Spinal cord (tissue), 10 donors: Measurements from ENCODE around the gene SLIT1. TPM values are rescaled to one million over a fixed set of nuclear protein-coding genes. Genes with fewer than 3 reads are reported as not detected.

Experiments used
- DNase-seq, 6 donors: peaks; one replicate each; pipeline versions ENCODE4 v3.0.0 to v3.0.0-alpha.2; 2013 to 2015; ENCODE audit warnings: low spot score in 6 of 6, low read depth in 4 of 6
- H3K27ac ChIP-seq: one replicate; pipeline ENCODE4 v1.5.1; 2013; ENCODE audit warnings: low read depth, low read length, control low read depth
- H3K27me3 ChIP-seq: one replicate; pipeline ENCODE4 v1.6.1; 2013; ENCODE audit warnings: low read length; ENCODE audit not compliant: control insufficient read depth, insufficient read depth
- H3K36me3 ChIP-seq: one replicate; pipeline ENCODE4 v1.6.1; 2013; ENCODE audit warnings: low read length; ENCODE audit not compliant: control insufficient read depth, insufficient read depth
- H3K4me1 ChIP-seq: one replicate; pipeline ENCODE4 v1.6.1; 2013; ENCODE audit warnings: low read length; ENCODE audit not compliant: control insufficient read depth, insufficient read depth
- H3K4me3 ChIP-seq: one replicate; pipeline ENCODE4 v1.5.1; 2013; ENCODE audit warnings: low read depth, low read length, control low read depth
- H3K9me3 ChIP-seq: one replicate; pipeline ENCODE4 v1.6.1; 2013; ENCODE audit warnings: low read length; ENCODE audit not compliant: control insufficient read depth, insufficient read depth
- WGBS: methylation state at CpG from one replicate; pipeline ENCODE4 v1.1.5; 2013; ENCODE audit warnings: missing lambda C conversion rate; ENCODE audit not compliant: insufficient coverage; 5-methylcytosine and 5-hydroxymethylcytosine counted together
- polyA plus RNA-seq, 2 donors: library from polyadenylated mRNA; unstranded; fragments of 120-200 nt; gene quantifications; one replicate each; pipeline ENCODE4 v1.2.1, GENCODE V29; 2013; ENCODE audit not compliant: insufficient read length in 2 of 2
- total RNA-seq, 2 donors: library from RNA; depleted of rRNA in 1 of 2; stranded (reverse); fragments of 120-200 nt in 1 of 2; fragments of >200 nt in 1 of 2; gene quantifications; one replicate each; pipeline versions ENCODE4 v1.2.3 to v1.2.4, GENCODE V29; 2013 to 2014
- donor health status: healthy.

The SLIT1 gene
- total and polyA plus RNA-seq, 4 donors, result 23.1 to 237 (median 122) TPM

DNA sequence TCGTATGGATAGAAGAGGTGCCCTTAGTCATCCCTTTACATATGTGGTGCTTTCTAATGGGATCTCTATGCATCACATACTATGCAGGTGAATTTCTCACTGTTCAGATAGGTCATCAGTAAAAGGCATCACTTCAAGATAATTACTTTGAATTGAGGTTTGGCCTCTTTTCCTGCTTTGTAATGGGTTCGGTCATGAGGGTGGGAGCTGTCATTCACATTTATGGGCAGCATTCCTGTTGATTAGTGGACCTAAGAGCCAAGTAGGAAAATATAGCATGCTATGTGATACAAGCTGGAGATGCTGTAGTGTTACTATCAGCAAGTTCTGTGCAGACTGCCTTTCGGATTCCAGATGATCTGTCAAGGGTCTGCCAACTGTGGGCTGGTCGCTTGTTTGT lies 197.3 kb downstream of the SLIT1 start:
- Histone ChIP-seq H3K27ac (no peak overlapping the region), H3K4me3 (no peak overlapping the region), H3K9me3 (no peaks in the 10 kb centered on the region), H3K27me3 (no peaks in the 10 kb centered on the region), H3K4me1 (peaks cover 8% of the 10 kb centered on the region), H3K36me3 (no peaks in the 10 kb centered on the region)
- WGBS, result 97% methylated on average over 3 of the region's 4 CpGs
- no peak for DNase-seq

GRCh38 chr10:96987842-96988175 lies 197.9 kb downstream of the SLIT1 start:
- Histone ChIP-seq H3K27ac (no peak overlapping the region), H3K4me3 (no peak overlapping the region), H3K4me1 (peaks cover 8% of the 10 kb centered on the region), H3K36me3 (no peaks in the 10 kb centered on the region), H3K27me3 (no peaks in the 10 kb centered on the region), H3K9me3 (no peaks in the 10 kb centered on the region)
- no peak for DNase-seq
- 93% methylated on average over 2 of the region's 3 CpGs for WGBS

GRCh38 chr10:96987141-96987841 lies 198.5 kb downstream of the SLIT1 start:
- Histone ChIP-seq H3K27me3 (no peaks in the 10 kb centered on the region), H3K9me3 (no peaks in the 10 kb centered on the region), H3K36me3 (peaks cover 3% of the 10 kb centered on the region), H3K27ac (no peak overlapping the region), H3K4me3 (no peak overlapping the region), H3K4me1 (peaks cover 8% of the 10 kb centered on the region)
- WGBS, result 100% methylated on average over 1 of the region's 2 CpGs
- DNase-seq, result no peak

GRCh38 chr10:96986200-96986856 lies 199.4 kb downstream of the SLIT1 start:
- Histone ChIP-seq H3K4me3 (no peak overlapping the region), H3K4me1 (peaks cover 8% of the 10 kb centered on the region), H3K9me3 (no peaks in the 10 kb centered on the region), H3K27me3 (no peaks in the 10 kb centered on the region), H3K36me3 (peaks cover 12% of the 10 kb centered on the region), H3K27ac (no peak overlapping the region)
- no peak for DNase-seq
- 87% methylated on average over 4 of the region's 6 CpGs for WGBS

DNA sequence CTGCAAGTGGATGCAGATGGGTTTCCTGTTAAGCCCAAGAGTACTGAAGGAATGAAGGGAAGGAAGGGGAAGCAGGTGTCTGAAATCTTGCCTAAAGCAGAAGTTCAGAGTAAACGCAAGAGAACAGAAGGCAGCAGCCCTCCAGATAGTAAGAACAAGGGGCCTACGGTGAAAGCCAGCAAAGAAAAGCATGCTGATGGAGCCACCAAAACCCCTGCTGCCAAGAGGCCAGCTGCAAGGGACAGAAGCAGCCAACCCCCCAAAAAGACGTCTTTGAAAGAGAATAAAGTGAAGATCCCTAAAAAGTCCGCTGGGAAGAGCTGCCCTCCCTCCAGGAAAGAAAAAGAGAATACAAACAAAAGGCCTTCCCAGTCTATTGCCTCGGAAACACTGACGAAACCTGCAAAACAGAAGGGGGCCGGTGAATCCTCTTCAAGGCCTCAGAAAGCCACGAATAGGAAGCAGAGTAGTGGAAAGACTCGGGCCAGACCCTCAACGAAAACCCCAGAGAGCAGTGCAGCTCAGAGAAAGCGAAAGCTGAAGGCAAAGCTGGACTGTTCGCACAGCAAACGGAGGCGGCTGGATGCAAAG lies 201.1 kb downstream of the SLIT1 start:
- Histone ChIP-seq H3K36me3 (peaks cover 12% of the 10 kb centered on the region), H3K4me1 (peaks cover 8% of the 10 kb centered on the region), H3K27ac (peak overlapping the region; percentile 78), H3K9me3 (no peaks in the 10 kb centered on the region), H3K27me3 (no peaks in the 10 kb centered on the region), H3K4me3 (no peak overlapping the region)
- 15% methylated on average over 9 of the region's 14 CpGs for WGBS
- peak in 4 of 6 donors; percentile 29 to 65 (median 54) for DNase-seq

DNA sequence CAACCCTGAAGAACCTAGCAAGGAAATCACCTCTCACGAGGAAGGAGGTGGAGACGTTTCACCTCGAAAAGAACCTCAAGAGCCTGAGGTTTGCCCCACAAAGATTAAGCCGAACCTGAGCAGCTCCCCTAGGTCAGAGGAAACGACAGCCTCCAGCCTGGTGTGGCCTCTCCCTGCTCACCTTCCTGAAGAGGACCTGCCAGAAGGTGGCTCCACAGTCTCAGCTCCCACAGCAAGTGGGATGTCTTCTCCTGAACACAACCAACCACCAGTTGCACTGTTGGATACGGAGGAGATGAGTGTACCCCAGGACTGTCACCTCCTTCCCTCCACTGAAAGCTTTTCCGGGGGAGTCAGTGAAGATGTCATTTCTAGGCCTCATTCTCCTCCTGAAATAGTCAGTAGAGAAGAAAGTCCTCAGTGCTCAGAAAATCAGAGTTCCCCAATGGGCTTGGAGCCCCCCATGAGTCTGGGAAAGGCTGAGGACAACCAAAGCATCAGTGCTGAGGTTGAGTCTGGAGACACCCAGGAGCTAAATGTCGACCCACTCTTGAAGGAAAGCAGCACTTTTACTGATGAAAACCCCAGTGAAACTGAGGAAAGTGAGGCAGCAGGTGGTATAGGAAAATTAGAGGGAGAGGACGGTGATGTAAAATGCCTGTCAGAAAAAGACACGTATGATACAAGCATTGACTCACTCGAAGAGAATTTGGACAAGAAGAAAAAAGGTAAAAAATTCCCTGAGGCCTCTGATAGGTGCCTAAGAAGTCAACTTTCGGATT lies 203.4 kb downstream of the SLIT1 start:
- Histone ChIP-seq H3K27ac (no peak overlapping the region), H3K4me3 (no peak overlapping the region), H3K4me1 (peaks cover 8% of the 10 kb centered on the region), H3K36me3 (peaks cover 12% of the 10 kb centered on the region), H3K9me3 (no peaks in the 10 kb centered on the region), H3K27me3 (no peaks in the 10 kb centered on the region)
- 86% methylated on average over 10 of the region's 12 CpGs for WGBS
- no peak for DNase-seq

GRCh38 chr10:96978621-96979154 lies 207.1 kb downstream of the SLIT1 start:
- H3K4me3 ChIP-seq, result no peak overlapping the region
- H3K4me1 ChIP-seq, result no peaks in the 10 kb centered on the region
- no peaks in the 10 kb centered on the region for H3K27me3 ChIP-seq
- H3K9me3 ChIP-seq, result no peaks in the 10 kb centered on the region
- H3K36me3 ChIP-seq, result peaks cover 12% of the 10 kb centered on the region
- WGBS, result no CpG with 5 or more reads among the region's 3 CpGs
- no peak overlapping the region for H3K27ac ChIP-seq
- DNase-seq, result no peak

DNA sequence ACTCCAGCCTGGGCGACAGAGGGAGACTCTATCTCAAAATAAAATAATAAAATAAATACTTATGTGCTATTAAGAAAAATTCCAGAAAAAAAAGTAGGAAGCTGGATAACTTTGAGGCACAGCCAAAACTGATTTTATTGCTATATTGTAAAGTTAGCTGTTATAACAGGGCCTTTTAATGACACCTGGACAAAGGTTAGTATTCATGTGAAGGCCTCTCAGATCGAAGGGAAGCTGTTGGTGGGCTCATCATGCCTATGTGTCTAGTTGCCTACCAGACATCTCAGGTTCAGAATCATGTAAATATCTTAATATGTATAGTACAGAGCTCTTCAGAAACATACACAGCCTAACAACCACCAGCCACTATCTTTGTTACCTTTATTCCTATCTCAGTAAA lies 210.6 kb downstream of the SLIT1 start:
- no peaks in the 10 kb centered on the region for H3K27me3 ChIP-seq
- no peak overlapping the region for H3K4me3 ChIP-seq
- no peak for DNase-seq
- no CpG with 5 or more reads among the region's 2 CpGs for WGBS
- H3K27ac ChIP-seq, result no peak overlapping the region
- H3K36me3 ChIP-seq, result no peaks in the 10 kb centered on the region
- H3K9me3 ChIP-seq, result no peaks in the 10 kb centered on the region
- no peaks in the 10 kb centered on the region for H3K4me1 ChIP-seq
